ENCODE data around the gene ACP1.

Gene ACP1

DNA sequence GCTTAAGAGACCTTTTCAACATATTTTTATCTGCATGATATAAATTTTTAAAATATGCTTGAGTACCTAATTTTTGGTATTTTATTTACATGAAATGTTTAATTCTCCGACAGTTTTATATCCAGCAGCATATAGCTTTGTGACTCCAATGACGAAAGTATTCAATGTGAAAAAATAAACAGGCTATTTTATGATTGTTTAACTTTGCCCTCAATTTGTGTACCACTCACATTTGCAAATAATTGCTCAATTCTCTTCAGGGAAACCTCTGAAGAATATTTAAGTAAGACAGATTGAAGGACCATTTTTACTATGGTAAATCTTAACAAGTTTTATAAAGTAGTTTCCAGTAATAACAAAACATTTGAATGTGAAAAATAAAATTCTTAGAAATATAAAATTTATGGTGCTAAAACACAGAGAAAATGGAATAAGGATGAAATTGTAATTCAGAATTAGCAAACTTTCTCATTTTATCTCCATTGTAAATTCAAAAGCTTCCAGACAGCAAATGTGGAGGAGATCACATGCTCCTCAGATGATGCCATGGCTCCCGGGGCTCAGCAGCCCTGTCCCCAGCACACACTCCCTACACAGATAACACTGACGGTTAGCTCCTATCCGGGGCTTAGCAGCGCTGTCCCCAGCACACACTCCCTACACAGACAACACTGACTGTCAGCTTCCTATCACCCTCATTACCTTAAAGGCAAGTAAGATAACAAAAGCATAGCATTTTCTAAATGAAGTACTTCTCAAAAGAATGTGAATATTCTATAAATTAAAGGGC, 40.6 kb upstream of the ACP1 start:
- H4K20me1 ChIP-seq (ENCODE audit: insufficient read depth, low read length) = no peaks in the 10 kb centered on the region
- no peaks in the 10 kb centered on the region for H3K4me1 ChIP-seq (ENCODE audit: insufficient read depth, low read length)
- no peaks in the 10 kb centered on the region for H3K27me3 ChIP-seq (ENCODE audit: insufficient read depth, low read length, poor library complexity)
- no peak overlapping the region for H2AFZ ChIP-seq (ENCODE audit: low read depth, low read length)
- H3K79me2 ChIP-seq (ENCODE audit: insufficient read depth, low read length) = no peaks in the 10 kb centered on the region
- no peak for TF ChIP-seq EZH2 (IDR thresholded peaks at IDR 0.05; ENCODE audit: borderline replicate concordance, low read depth, low read length, severe bottlenecking)
- TF ChIP-seq, protein P1, sequence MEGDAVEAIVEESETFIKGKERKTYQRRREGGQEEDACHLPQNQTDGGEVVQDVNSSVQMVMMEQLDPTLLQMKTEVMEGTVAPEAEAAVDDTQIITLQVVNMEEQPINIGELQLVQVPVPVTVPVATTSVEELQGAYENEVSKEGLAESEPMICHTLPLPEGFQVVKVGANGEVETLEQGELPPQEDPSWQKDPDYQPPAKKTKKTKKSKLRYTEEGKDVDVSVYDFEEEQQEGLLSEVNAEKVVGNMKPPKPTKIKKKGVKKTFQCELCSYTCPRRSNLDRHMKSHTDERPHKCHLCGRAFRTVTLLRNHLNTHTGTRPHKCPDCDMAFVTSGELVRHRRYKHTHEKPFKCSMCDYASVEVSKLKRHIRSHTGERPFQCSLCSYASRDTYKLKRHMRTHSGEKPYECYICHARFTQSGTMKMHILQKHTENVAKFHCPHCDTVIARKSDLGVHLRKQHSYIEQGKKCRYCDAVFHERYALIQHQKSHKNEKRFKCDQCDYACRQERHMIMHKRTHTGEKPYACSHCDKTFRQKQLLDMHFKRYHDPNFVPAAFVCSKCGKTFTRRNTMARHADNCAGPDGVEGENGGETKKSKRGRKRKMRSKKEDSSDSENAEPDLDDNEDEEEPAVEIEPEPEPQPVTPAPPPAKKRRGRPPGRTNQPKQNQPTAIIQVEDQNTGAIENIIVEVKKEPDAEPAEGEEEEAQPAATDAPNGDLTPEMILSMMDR (IDR thresholded peaks at IDR 0.05; ENCODE audit: borderline replicate concordance, extremely low read depth, low read length, poor library complexity, severe bottlenecking) = no peak
- H3K4me3 ChIP-seq (ENCODE audit: low read depth in 1 of 2, low read length in 2 of 2) = no peak overlapping the region
- H3K36me3 ChIP-seq (ENCODE audit: insufficient read depth, low read length) = peaks cover 11% of the 10 kb centered on the region; the same call in 1 of the 2 replicates
- no peak overlapping the region for H3K9ac ChIP-seq (ENCODE audit: low read depth, low read length)
- no peak for DNase-seq
- ATAC-seq (ENCODE audit: insufficient read depth, low read depth) = no peak
- no peaks in the 10 kb centered on the region for H3K9me3 ChIP-seq (ENCODE audit: insufficient read depth, low read length, severe bottlenecking)
- no peak overlapping the region for H3K27ac ChIP-seq (ENCODE audit: low read length)
- no peak overlapping the region for H3K4me2 ChIP-seq (ENCODE audit: insufficient read depth, low read length)

DNA sequence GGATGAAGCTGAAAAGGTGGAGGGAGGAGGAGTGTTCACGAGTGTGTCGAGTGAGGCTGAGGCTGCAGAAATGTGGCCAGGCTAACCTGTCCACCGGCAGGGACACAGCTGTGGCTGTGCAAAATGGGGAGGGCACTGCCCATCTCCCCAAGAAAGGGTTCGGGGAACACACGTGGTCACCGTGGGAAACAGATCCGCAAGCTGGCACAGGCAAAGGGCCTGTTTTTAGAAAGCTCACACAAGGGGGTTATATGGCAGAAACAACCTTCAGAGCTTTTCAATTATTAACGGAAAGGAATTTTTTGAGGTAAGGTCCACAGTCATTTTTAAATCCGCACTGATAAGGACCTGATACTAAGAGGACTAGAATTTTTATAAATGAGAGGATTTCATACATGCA, 36.6 kb upstream of the ACP1 start:
- no peak for DNase-seq
- Histone ChIP-seq H4K20me1 (ENCODE audit: insufficient read depth, low read length) (no peaks in the 10 kb centered on the region), H3K4me2 (ENCODE audit: insufficient read depth, low read length) (no peak overlapping the region), H2AFZ (ENCODE audit: low read depth, low read length) (no peak overlapping the region), H3K27ac (ENCODE audit: low read length) (no peak overlapping the region), H3K27me3 (ENCODE audit: insufficient read depth, low read length, poor library complexity) (no peaks in the 10 kb centered on the region), H3K9ac (ENCODE audit: low read depth, low read length) (no peak overlapping the region), H3K36me3 (ENCODE audit: insufficient read depth, low read length) (peaks cover 15% of the 10 kb centered on the region; the same call in 1 of the 2 replicates), H3K9me3 (ENCODE audit: insufficient read depth, low read length, severe bottlenecking) (no peaks in the 10 kb centered on the region), H3K4me1 (ENCODE audit: insufficient read depth, low read length) (no peaks in the 10 kb centered on the region), H3K4me3 (ENCODE audit: low read depth in 1 of 2, low read length in 2 of 2) (no peak overlapping the region), H3K79me2 (ENCODE audit: insufficient read depth, low read length) (no peaks in the 10 kb centered on the region)
- TF ChIP-seq, protein P1 (IDR thresholded peaks at IDR 0.05; ENCODE audit: borderline replicate concordance, extremely low read depth, low read length, poor library complexity, severe bottlenecking) = no peak
- no peak for TF ChIP-seq EZH2 (IDR thresholded peaks at IDR 0.05; ENCODE audit: borderline replicate concordance, low read depth, low read length, severe bottlenecking)
- ATAC-seq (ENCODE audit: insufficient read depth, low read depth) = no peak

DNA sequence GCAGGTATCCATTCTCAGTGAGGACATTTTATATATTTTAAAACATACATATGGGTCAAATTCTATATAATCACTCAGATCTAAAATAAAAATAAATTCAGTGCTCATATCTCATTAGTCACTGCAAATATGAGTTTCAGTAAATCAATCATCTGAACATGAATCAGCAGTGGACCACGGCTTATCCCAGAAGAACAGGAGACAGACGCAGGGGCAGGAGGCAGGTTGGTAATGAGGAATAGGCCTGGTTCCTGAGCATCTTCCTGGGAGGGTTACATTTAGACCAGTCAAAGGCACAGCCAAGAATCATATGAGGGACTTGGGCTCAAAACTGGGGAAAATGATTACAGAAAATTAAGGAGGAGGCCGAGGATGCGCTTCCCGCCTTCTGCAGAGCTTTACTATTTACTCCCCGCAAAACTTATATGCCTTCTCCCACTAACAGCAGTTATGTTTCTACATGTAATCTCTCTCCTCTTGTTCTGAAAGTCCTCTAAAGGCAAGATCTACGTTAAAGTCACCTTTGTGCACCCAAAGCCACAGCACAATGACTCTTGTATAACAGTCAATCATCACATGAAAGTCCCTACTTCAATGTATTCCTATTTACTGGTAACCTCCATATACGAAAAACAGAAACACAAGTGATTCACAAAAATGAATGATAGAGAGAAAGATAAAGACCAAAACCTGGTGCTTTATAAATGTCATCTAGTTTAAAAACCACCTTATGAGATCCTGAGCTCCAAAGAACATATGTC, 36.0 kb upstream of the ACP1 start:
- no peaks in the 10 kb centered on the region for H3K79me2 ChIP-seq (ENCODE audit: insufficient read depth, low read length)
- H3K36me3 ChIP-seq (ENCODE audit: insufficient read depth, low read length) = peaks cover 15% of the 10 kb centered on the region; the same call in 1 of the 2 replicates
- no peak for TF ChIP-seq EZH2 (IDR thresholded peaks at IDR 0.05; ENCODE audit: borderline replicate concordance, low read depth, low read length, severe bottlenecking)
- TF ChIP-seq, protein P1 (IDR thresholded peaks at IDR 0.05; ENCODE audit: borderline replicate concordance, extremely low read depth, low read length, poor library complexity, severe bottlenecking) = no peak
- no peaks in the 10 kb centered on the region for H3K27me3 ChIP-seq (ENCODE audit: insufficient read depth, low read length, poor library complexity)
- H4K20me1 ChIP-seq (ENCODE audit: insufficient read depth, low read length) = no peaks in the 10 kb centered on the region
- DNase-seq (no peak), ATAC-seq (ENCODE audit: insufficient read depth, low read depth) (no peak)
- H3K4me3 ChIP-seq (ENCODE audit: low read depth in 1 of 2, low read length in 2 of 2) = no peak overlapping the region
- H2AFZ ChIP-seq (ENCODE audit: low read depth, low read length) = no peak overlapping the region
- H3K4me1 ChIP-seq (ENCODE audit: insufficient read depth, low read length) = no peaks in the 10 kb centered on the region
- H3K27ac ChIP-seq (ENCODE audit: low read length) = no peak overlapping the region
- H3K9me3 ChIP-seq (ENCODE audit: insufficient read depth, low read length, severe bottlenecking) = no peaks in the 10 kb centered on the region
- H3K9ac ChIP-seq (ENCODE audit: low read depth, low read length) = no peak overlapping the region
- no peak overlapping the region for H3K4me2 ChIP-seq (ENCODE audit: insufficient read depth, low read length)
